ENCODE data around the gene CBLL1. TPM values are rescaled to one million over a fixed set of nuclear protein-coding genes. Genes with fewer than 3 reads are reported as not detected.

Gene CBLL1
- total RNA-seq, 2 donors from 2014 or later = 15.0 to 16.2 TPM

DNA sequence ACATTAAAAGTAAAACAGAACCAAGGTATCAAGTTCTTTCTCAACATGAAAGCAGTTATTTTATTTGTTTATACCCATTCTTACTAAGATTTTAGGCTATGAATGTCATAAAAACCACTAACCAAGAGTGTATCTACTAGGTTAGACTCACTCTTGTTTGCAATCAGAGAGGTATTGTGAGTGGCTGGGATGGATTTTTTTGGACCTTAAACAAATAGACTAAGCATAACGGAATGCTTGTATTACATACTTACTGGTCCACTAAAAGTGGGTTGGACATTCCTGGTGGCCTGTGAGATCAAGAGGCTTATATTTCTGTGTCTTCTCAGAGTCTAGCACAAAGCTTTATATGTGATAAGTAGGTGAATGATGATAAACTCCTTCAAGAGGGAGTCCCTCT is 32.6 kb upstream of the CBLL1 start:
- Histone ChIP-seq H3K27me3 (no peaks in the 10 kb centered on the region), H3K4me3 (no peak overlapping the region), H3K36me3 (replicated peaks in 1 of 2; ENCODE audit: insufficient read depth in 1 of 2, low read depth in 2 of 2) (no peaks in the 10 kb centered on the region), H3K27ac (no peak overlapping the region), H3K9me3 (no peaks in the 10 kb centered on the region), H3K4me1 (no peaks in the 10 kb centered on the region)
- DNase-seq (no peak), ATAC-seq (no peak)
- 42 to 61% methylated on average over 1 of the region's 1 CpG for WGBS, 2 donors
- intact Hi-C loops (cut with DNase I) = no loop called here
- TF ChIP-seq, protein P1, sequence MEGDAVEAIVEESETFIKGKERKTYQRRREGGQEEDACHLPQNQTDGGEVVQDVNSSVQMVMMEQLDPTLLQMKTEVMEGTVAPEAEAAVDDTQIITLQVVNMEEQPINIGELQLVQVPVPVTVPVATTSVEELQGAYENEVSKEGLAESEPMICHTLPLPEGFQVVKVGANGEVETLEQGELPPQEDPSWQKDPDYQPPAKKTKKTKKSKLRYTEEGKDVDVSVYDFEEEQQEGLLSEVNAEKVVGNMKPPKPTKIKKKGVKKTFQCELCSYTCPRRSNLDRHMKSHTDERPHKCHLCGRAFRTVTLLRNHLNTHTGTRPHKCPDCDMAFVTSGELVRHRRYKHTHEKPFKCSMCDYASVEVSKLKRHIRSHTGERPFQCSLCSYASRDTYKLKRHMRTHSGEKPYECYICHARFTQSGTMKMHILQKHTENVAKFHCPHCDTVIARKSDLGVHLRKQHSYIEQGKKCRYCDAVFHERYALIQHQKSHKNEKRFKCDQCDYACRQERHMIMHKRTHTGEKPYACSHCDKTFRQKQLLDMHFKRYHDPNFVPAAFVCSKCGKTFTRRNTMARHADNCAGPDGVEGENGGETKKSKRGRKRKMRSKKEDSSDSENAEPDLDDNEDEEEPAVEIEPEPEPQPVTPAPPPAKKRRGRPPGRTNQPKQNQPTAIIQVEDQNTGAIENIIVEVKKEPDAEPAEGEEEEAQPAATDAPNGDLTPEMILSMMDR (IDR thresholded peaks at IDR 0.05) = no peak
- no peak for TF ChIP-seq POLR2A (IDR thresholded peaks at IDR 0.05)

DNA sequence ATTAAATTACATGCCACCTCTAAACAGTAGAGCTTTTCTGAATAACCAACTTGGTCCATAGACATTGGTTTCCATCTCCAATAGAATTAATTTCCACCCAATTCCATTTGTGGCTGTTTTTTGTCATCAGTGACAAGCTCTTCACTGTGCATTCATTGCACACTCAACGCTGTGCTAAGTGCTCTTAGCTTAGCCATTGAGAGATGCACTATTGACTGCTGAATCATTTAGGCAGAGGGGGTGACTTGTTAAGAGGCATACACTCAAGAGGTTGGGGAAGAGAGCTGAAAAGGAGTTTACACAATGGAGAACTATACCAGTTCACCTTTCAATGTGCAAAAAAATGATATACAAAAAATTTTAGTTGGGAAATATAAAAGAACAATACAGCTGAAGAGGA is 31.9 kb upstream of the CBLL1 start:
- ATAC-seq = no peak
- no peak for DNase-seq
- no peaks in the 10 kb centered on the region for H3K27me3 ChIP-seq
- H3K4me1 ChIP-seq = no peaks in the 10 kb centered on the region
- 53 to 58% methylated on average over 1 of the region's 1 CpG for WGBS, 2 donors
- no peak for TF ChIP-seq POLR2A (IDR thresholded peaks at IDR 0.05)
- TF ChIP-seq, protein P1 (IDR thresholded peaks at IDR 0.05) = no peak
- no peaks in the 10 kb centered on the region for H3K36me3 ChIP-seq (replicated peaks in 1 of 2; ENCODE audit: insufficient read depth in 1 of 2, low read depth in 2 of 2)
- intact Hi-C loops (cut with DNase I) = no loop called here
- no peaks in the 10 kb centered on the region for H3K9me3 ChIP-seq
- H3K4me3 ChIP-seq = no peak overlapping the region
- no peak overlapping the region for H3K27ac ChIP-seq

GRCh38 chr7:107712896-107713295 is 31.0 kb upstream of the CBLL1 start:
- H3K27ac ChIP-seq = no peak overlapping the region
- WGBS, 2 donors = 89 to 94% methylated on average over 1 of the region's 1 CpG
- ATAC-seq = no peak

GRCh38 chr7:107715531-107715930 is 28.4 kb upstream of the CBLL1 start:
- Histone ChIP-seq H3K4me3 (no peak overlapping the region), H3K27me3 (no peaks in the 10 kb centered on the region)
- 78 to 79% methylated on average over 6 of the region's 6 CpGs for WGBS, 2 donors

More at GRCh38 chr7:107712896-107713295, 31.0 kb upstream of the CBLL1 start:
- no peaks in the 10 kb centered on the region for H3K4me1 ChIP-seq
- no peak for DNase-seq
- no peaks in the 10 kb centered on the region for H3K9me3 ChIP-seq
- TF ChIP-seq, protein P1 (IDR thresholded peaks at IDR 0.05) = no peak
- no peak for TF ChIP-seq POLR2A (IDR thresholded peaks at IDR 0.05)
- no peaks in the 10 kb centered on the region for H3K36me3 ChIP-seq (replicated peaks in 1 of 2; ENCODE audit: insufficient read depth in 1 of 2, low read depth in 2 of 2)
- H3K27me3 ChIP-seq = no peaks in the 10 kb centered on the region
- H3K4me3 ChIP-seq = no peak overlapping the region
- intact Hi-C loops (cut with DNase I) = no loop called here

More at GRCh38 chr7:107715531-107715930, 28.4 kb upstream of the CBLL1 start:
- DNase-seq = no peak
- no peaks in the 10 kb centered on the region for H3K36me3 ChIP-seq (replicated peaks in 1 of 2; ENCODE audit: insufficient read depth in 1 of 2, low read depth in 2 of 2)
- no peak for TF ChIP-seq POLR2A (IDR thresholded peaks at IDR 0.05)
- TF ChIP-seq, protein P1 (IDR thresholded peaks at IDR 0.05) = no peak
- intact Hi-C loops (cut with DNase I) = no loop called here
- H3K27ac ChIP-seq = no peak overlapping the region
- no peaks in the 10 kb centered on the region for H3K4me1 ChIP-seq
- ATAC-seq = no peak
- H3K9me3 ChIP-seq = no peaks in the 10 kb centered on the region

All from body of pancreas (tissue), 4 donors.